SU-DHL-6 (cell line): ENCODE measurements around the gene ANKRD44.

Experiments
- H2AFZ ChIP-seq: fragments of 200-600 bp; sonication (generic); 2 replicates; pipeline ENCODE4 v1.6.1; 2014; ENCODE audit warnings: low read depth, mild to moderate bottlenecking, moderate library complexity, mixed read lengths, antibody characterized with exemption, low read length; ENCODE audit not compliant: severe bottlenecking
- H3F3A ChIP-seq: fragments of 200-600 bp; shearing (Covaris generic); 2 replicates; pipeline ENCODE4 v1.6.0; 2016; ENCODE audit warnings: antibody characterized with exemption, mild to moderate bottlenecking; ENCODE audit not compliant: insufficient read depth
- H3K27ac ChIP-seq: fragments of 200-600 bp; sonication (generic); 2 replicates; pipeline ENCODE4 v1.5.1; 2016; ENCODE audit warnings: low read depth, mild to moderate bottlenecking, low read length, moderate library complexity, mixed read lengths
- H3K27me3 ChIP-seq: fragments of 200-600 bp; sonication (generic), shearing (Covaris generic); 2 replicates; pipeline ENCODE4 v1.6.0; 2014; ENCODE audit warnings: mild to moderate bottlenecking, low read length
- H3K36me3 ChIP-seq: fragments of 200-600 bp; sonication (generic); 2 replicates; pipeline ENCODE4 v1.6.1; 2014; ENCODE audit warnings: mild to moderate bottlenecking, low read length, mixed read lengths
- H3K4me2 ChIP-seq: fragments of 300-600, 200-600 bp; shearing (Covaris generic), sonication (generic); 2 replicates; pipeline ENCODE4 v1.6.0; 2014; ENCODE audit warnings: low read length, low read depth, mild to moderate bottlenecking; ENCODE audit not compliant: poor library complexity, severe bottlenecking
- H3K4me3 ChIP-seq: fragments of 200-600 bp; sonication (generic); 2 replicates; pipeline ENCODE4 v1.5.1; 2014; ENCODE audit warnings: antibody characterized with exemption, low read length, mild to moderate bottlenecking, mixed read lengths; ENCODE audit not compliant: insufficient read depth, poor library complexity, severe bottlenecking
- H3K79me2 ChIP-seq: fragments of 200-600 bp; sonication (generic); 2 replicates; pipeline ENCODE4 v1.6.1; 2014; ENCODE audit warnings: mild to moderate bottlenecking, low read length, moderate library complexity; ENCODE audit not compliant: insufficient read depth
- H3K9ac ChIP-seq: fragments of 200-600 bp; sonication (generic); 2 replicates; pipeline ENCODE4 v1.7.0; 2014; ENCODE audit warnings: mild to moderate bottlenecking, low read length
- H3K9me2 ChIP-seq: fragments of 200-600 bp; sonication (generic); replicated peaks from 2 replicates; pipeline ENCODE4 v1.6.1; 2014; ENCODE audit warnings: low read length; ENCODE audit not compliant: insufficient read depth
- H3K9me3 ChIP-seq: fragments of 200-600 bp; sonication (generic); 2 replicates; pipeline ENCODE4 v1.6.1; 2014; ENCODE audit warnings: low read length, mixed read lengths; ENCODE audit not compliant: insufficient read depth
- H4K20me1 ChIP-seq: fragments of 200-600 bp; sonication (generic); 2 replicates; pipeline ENCODE4 v1.6.1; 2014; ENCODE audit warnings: low read depth, mild to moderate bottlenecking, antibody characterized with exemption, low read length, moderate library complexity, mixed read lengths
- EZH2phosphoT487 ChIP-seq: fragments of 200-600 bp; sonication (generic), shearing (Covaris generic); conservative IDR thresholded peaks from 2 replicates; pipeline ENCODE4 v1.6.1; 2018; ENCODE audit warnings: mild to moderate bottlenecking, antibody characterized with exemption, low read length, moderate library complexity, mixed read lengths
- TF ChIP-seq, protein P1 (sequence below): fragments of 200-600 bp; sonication (generic); IDR thresholded peaks from one replicate; pipeline ENCODE4 v1.5.1; 2017; ENCODE audit warnings: antibody characterized with exemption, mild to moderate bottlenecking, low read length, moderate library complexity; ENCODE audit not compliant: insufficient read depth, poor library complexity, severe bottlenecking

The ANKRD44 gene

DNA sequence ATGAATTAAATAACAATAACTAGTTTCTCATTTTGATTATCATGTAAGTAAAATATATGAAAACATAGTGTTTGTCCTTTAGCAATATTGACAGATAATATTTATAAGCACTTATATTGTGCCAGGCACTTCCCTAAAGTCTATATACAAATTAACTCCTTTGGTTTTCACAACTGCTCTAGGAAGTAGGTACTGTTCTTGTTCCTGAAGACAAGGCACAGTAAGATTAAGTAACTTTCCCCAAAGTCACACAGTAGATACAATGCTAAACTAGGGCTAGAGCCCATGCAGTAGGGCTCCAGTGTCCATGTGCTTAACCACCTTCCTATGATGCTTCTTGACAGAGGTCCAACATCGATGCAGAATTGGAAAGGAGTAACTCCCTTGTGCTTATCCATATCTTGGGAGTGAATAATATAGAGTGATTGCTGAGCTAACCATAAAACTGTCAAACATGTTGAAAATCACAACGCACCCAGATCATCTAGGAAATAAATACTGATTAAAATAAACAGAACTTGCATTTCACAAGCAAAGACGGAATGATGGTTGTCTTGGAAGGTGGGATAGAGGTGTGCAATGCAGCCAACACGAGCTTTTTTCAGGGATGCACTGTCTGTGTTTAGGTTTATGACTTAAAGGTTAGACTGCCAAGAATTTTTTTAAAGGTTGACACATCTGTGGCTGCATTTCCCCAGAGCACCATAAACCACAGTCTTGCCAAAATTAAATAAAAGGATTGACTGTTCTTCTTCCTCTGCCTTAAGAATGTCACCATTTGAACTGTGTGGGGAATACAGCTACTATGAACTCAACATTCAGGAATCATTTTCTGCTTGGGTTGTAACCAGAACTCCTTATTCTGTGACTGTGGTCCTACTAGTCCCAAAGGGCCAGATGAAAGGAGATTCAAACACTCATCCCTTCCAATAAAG is 80.8 kb downstream of the ANKRD44 start:
- Histone ChIP-seq H2AFZ (no peak overlapping the region), H3K4me3 (no peak overlapping the region), H3K9ac (no peak overlapping the region), H3K9me3 (no peaks in the 10 kb centered on the region), H3K27ac (no peak overlapping the region), H3K79me2 (peaks cover 34% of the 10 kb centered on the region; the same call in 1 of the 2 replicates), H3F3A (no peaks in the 10 kb centered on the region), H4K20me1 (peaks cover 6% of the 10 kb centered on the region; the same call in 1 of the 2 replicates), H3K4me2 (no peak overlapping the region), H3K36me3 (no peaks in the 10 kb centered on the region), H3K9me2 (no peaks in the 10 kb centered on the region), H3K27me3 (no peaks in the 10 kb centered on the region)
- TF ChIP-seq, protein P1, sequence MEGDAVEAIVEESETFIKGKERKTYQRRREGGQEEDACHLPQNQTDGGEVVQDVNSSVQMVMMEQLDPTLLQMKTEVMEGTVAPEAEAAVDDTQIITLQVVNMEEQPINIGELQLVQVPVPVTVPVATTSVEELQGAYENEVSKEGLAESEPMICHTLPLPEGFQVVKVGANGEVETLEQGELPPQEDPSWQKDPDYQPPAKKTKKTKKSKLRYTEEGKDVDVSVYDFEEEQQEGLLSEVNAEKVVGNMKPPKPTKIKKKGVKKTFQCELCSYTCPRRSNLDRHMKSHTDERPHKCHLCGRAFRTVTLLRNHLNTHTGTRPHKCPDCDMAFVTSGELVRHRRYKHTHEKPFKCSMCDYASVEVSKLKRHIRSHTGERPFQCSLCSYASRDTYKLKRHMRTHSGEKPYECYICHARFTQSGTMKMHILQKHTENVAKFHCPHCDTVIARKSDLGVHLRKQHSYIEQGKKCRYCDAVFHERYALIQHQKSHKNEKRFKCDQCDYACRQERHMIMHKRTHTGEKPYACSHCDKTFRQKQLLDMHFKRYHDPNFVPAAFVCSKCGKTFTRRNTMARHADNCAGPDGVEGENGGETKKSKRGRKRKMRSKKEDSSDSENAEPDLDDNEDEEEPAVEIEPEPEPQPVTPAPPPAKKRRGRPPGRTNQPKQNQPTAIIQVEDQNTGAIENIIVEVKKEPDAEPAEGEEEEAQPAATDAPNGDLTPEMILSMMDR, result no peak
- TF ChIP-seq EZH2phosphoT487, result no peak

DNA sequence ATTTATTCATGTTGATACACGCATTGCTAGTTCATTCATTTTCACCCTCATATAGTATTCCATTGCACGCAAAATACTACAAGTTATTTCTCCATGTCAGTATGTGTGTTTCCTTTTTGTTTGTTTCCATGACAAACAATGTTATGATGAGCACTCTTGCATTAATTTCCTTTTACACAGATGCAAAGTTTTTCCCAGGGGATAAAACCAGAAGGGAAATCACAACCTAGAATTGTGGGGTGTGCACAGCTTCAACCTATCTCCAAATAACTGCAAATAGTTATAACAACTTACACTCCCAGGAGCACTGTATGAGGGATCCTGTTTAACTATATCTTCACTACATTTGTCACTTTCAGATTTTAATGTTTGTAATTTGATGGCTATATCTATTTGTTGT is 87.1 kb downstream of the ANKRD44 start:
- Histone ChIP-seq H4K20me1 (peaks cover 6% of the 10 kb centered on the region; the same call in 1 of the 2 replicates), H3K79me2 (peaks cover 10% of the 10 kb centered on the region; the same call in 1 of the 2 replicates), H2AFZ (no peak overlapping the region), H3K9me3 (no peaks in the 10 kb centered on the region), H3F3A (no peaks in the 10 kb centered on the region), H3K36me3 (no peaks in the 10 kb centered on the region), H3K27ac (no peak overlapping the region), H3K4me2 (no peak overlapping the region), H3K27me3 (no peaks in the 10 kb centered on the region), H3K9me2 (no peaks in the 10 kb centered on the region), H3K4me3 (no peak overlapping the region), H3K9ac (no peak overlapping the region)
- TF ChIP-seq, protein P1, result no peak
- no peak for TF ChIP-seq EZH2phosphoT487

DNA sequence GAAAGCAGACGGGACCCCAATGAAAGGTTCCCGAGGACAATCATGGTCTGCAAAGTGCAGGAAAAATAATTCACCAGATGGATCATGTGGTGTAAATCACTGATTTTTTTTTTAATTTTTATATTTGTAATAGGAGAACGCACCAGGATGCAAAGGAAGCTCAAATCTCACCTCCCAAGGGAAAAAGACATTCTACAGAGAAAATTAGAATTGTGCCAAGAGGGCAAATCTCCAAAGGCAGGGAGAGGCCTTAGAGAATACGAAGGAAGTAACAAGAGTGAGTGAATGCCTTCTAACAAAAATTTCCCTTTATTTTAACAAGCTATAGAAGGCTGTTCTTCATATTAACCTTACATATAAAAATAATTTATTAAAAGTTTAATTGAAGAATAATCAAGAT is 90.9 kb downstream of the ANKRD44 start:
- H3K9me2 ChIP-seq, result no peaks in the 10 kb centered on the region
- H3K4me3 ChIP-seq, result no peak overlapping the region
- H3F3A ChIP-seq, result no peaks in the 10 kb centered on the region
- H4K20me1 ChIP-seq, result peaks cover 6% of the 10 kb centered on the region; the same call in 1 of the 2 replicates
- H2AFZ ChIP-seq, result no peak overlapping the region
- H3K36me3 ChIP-seq, result no peaks in the 10 kb centered on the region
- H3K9me3 ChIP-seq, result no peaks in the 10 kb centered on the region
- no peaks in the 10 kb centered on the region for H3K27me3 ChIP-seq
- no peak overlapping the region for H3K27ac ChIP-seq
- H3K9ac ChIP-seq, result no peak overlapping the region
- TF ChIP-seq EZH2phosphoT487, result no peak
- TF ChIP-seq, protein P1, result no peak
- H3K79me2 ChIP-seq, result peaks cover 23% of the 10 kb centered on the region; the same call in 1 of the 2 replicates
- H3K4me2 ChIP-seq, result no peak overlapping the region
